Kidney tubule cell (primary cell): Measurements from ENCODE around the gene PABPC3.

ENCODE experiments used
- DNase-seq: peaks from one replicate; pipeline ENCODE4 v3.0.0-alpha.2; 2018; ENCODE audit warnings: low spot score

PABPC3 gene

DNA sequence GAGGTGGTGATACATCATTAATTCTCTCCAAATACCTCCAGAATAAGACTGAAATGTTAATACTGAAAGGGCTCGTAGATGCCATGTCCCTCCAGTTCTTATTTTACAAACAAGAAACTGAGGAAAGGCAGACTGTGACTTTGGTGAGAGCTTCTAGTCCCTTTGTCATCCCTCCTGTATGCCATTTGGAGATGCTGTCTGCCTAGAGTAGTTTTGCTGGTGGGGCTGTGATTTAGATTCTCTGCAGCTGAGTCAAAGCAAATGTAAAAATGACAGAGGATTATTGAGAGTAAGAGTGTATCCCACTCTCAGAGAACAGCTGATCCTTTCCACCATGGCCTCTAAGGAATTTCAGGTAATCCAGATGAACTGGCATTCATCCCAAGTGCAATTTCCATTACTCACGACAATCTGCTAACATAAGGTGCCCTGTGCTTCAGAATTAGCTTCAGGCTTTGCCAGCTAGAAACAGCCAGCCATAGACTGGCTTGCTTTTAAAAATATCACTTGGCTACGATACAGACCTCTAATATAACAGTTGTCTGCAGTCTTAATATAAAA, 16.8 kb downstream of the PABPC3 start:
- DNase-seq, result no peak

DNA sequence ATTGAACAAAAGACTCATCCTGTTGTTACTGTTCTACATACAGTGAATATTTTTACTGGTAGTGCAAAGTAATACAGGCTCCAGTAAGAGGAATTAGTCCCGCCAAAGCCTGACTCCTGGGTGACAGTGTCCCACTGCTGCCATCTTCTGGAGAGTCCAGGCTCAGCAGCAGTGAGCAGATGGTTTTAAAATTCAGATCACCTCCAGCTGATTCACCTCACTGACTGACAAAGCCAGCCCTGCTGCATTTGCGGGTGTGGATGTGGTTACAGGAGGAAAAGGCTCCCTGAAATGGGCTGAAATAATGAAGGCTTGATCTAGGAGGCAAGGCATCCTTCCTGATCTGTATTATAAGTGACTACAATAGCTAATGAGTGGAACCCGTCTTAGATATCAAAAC, 18.3 kb downstream of the PABPC3 start:
- peak; percentile 88 for DNase-seq

DNA sequence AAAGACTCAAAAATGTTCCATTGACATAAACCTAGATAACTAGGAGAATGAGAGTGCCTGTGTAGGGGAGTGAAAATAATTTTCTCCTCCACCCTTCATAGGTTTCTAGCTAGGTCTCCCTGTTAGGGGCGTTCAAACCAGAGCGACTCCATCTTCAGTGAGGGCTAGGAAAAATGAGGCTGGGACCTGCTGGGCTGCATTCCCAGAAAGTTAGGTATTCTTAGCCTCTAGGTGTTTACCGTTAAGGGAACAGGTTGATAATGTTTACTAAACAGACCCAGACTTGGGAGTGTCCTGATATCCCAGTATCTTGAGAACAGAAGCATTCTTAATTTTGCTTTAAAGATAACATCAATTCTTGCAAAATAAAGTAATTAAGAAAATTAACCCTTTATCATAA, 20.1 kb downstream of the PABPC3 start:
- no peak for DNase-seq

DNA sequence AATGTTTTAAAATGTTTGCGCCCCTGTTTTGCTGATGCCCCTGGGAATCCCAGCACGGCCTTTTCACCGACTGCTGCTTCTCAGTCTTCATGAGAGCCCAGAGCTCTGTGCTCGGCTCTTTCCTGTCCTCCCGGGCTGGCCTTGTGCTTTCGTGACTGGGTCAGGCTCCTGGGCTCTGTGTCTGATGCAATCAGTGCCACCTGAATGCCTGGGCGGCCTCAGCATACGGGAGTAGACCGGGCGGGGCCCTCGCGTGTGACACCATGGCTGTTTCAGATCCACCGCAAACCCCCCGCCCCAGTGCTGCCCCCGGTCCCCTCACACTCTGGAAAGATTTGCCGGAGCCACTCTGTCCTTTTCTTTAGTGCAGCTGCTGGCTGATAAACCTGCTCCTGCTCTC, 21.4 kb downstream of the PABPC3 start:
- DNase-seq, result no peak

DNA sequence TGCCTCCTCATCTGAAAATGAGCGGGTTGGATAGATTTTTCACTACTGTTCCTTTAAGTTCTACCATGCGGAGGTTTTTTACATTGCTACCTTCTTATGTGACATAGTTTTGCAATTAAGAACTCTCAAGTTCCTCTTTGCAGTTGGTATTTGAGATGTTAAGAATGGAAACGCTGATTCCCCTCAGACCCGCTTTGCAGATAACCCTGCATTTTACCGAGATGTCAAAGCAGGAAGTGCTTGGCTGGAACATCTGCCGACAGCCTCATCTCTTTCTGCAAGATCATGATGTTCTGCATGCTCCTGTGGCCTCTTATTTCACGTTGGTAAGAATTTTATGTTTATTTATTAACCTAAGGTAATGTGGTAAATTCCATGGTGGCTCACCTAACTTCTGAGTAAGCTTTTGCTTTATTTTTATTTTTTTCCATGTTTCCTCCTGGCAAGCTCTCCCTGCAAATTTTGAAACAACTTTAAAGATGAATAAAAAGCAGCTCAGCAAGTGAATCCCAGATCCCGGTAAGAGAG, 22.5 kb downstream of the PABPC3 start:
- peak; percentile 76 for DNase-seq

DNA sequence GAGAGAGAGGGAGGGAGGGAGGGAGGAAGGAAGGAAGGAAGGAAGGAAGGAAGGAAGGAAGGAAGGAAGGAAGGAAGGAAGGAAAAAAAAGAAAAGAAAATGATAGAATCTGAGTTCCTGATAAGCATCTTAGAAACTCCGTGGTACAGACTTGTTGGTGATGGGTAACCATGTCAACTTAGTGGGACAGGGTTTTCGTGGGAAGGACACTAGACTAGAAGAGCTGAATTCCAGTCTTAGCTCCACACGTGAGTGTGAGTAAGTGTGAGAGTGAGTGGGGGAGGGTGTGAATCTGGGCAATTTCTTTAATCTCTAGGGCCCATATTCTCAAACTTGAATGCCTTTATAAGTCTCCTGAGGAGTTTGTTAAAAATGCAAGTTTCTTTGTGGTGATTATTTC, 35.0 kb downstream of the PABPC3 start:
- no peak for DNase-seq

DNA sequence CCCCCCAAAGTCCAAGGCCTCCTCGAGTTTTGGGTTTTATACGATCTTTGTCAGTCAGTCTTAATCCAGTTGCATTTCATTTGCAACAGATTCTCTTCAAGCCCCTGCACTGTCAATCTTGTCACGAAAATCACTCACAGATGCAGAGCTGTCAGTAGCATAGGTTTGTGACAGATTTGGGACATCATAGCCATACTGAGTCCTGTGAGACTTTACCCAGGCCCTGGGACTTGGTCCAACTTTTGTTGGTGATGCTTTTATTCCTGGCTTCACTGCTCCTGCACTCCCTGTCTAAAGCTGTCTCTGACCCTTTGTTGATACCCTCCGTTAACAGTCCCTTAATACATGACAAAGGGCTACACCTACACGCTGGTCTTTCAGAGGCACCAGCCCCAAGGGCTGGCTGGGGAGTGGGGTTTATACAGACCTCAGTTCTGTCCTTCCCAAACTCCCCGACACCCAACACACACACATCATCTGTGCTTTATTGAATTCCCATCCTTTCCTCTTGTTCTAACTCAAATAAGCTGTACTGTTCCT, 36.0 kb downstream of the PABPC3 start:
- no peak for DNase-seq

DNA sequence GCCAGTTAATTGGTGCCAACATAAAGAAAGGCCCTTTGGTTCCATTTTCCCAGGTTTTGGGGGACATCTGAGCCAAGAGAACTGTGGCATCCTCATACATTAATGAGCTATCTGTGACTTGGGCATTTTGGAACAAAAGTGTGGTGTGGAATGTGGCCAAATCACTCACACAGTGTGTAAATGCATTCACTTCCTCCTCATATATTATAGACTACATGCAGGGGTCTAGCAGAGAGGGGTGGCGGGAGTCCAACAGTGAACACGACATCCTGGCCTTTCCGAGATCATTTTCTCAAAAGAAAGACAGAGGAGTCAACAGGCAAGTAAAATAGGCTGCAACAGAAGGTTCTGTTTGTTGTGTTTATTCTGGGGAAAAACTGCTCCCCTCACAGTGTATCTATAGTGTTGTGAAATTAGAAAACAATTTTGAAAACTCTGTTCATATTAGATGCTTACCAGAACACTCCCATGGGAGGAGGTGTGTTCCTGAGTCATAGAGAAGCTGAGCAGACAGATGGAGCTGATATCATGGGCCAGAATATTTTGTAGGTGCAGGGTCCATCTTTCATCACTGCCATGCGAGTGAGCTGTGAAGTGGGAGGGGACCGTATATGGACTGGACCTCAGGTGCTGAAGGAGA, 36.9 kb downstream of the PABPC3 start:
- no peak for DNase-seq

DNA sequence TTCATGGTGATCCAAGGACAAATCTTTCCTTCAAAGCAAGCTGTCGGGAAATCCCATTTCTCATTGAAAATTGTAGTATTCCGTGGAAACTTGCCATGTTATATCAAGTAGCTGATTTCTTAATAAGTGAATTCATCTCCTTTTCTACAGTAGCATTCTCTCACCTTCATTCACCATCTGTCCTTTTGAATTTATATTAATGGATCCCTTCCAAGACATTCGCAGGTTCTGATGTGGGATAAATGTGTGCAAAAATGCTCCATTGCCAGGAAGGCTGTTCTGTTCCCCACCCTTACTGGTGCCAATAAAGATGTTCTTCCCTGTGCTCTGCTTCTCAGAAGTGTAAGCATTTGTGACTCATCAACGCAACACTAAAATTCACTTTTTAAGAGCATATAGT, 40.0 kb downstream of the PABPC3 start:
- no peak for DNase-seq

DNA sequence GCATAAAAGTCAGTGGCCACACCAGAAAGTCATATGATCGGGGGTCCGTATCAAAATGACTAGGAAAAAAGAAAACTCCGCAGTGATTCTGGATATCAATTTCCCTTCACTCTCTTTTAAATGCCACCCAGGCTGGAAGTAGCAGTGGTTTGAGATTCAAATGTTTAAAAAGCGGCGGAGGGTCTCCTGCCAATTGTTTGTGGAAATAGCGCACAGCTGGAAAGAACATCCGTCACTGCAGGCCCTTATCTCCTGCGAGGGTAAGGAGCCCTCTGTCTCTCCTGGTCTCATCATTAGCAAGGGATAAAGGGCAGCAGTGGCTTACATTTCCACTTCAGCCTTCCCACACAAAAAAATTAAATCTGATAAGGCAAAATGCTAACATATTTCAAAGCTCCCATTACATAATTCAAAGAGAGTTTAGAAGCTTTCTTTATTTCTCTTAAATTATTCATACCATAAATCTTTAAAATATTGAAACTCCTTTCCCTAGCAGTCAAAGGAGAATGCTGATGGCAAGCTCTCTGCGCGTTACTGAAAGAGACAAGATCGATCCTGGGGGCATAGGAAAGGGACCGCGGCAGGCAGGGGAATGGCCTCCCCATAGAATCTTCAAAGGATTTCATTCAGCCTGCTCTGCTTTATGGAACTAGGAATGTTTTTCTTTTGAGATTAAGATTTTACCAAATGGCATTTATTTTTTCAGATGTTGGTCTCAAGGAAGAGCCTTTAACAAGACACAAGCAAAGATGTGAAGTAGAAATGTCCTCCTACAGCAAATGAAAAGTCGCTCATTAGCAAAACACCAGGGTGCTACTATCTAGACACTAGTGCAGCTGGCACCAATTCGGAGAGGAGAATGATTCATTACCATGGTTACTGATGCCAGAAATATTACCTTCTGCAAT, 41.2 kb downstream of the PABPC3 start:
- no peak for DNase-seq

DNA sequence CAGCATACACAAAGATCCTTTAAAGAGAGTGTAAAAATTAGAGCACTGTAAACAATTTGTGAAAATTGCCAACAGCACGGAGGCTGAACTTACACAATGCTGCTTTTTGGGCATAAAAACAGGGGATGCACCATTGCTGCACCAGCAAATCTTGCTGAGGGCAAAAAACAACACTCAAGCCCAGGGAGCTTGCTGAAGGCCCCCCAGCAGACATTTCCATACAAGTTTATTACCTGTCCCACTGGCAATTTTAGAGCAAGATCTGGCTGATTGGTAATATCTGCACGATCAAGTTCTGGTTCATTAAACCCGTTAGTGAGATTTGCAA, 41.8 kb downstream of the PABPC3 start:
- no peak for DNase-seq

DNA sequence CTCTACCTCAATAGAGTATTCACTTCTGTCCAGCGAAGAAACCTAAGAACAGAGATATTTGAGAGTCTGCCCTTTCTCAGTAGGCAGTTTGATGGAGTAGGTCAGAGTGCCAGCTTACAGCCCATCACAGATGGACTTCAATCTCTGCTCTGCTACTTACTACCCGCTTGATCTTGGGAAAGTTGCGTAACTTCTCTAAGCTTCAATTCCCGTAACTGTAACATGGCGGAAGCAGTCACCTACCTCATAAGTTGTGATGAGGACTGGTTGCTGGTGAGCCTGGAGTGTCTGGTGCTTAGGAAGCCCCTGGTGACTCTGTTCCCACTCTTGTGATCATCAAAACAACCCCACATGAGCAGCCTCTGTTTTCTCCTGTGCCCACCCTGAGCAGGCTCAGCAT, 45.1 kb downstream of the PABPC3 start:
- no peak for DNase-seq

DNA sequence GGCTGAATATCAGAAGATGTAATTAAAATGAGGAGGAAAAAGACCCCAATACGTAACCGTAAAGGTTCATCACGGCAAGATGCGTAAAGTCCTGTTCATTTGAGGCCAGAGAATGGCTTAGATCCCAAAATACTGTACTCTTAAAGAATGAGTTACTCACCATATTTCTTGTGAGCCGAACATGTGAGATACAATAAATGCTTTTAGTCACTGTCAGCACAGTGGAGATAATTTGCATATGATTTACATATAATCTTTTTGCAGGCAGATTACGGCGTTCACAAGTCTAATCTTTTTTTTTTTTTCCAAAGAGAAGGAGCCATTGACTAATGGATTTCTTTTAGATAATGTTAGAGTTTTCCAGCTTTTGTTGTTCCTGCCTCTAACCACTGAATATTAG, 47.8 kb downstream of the PABPC3 start:
- DNase-seq, result no peak

DNA sequence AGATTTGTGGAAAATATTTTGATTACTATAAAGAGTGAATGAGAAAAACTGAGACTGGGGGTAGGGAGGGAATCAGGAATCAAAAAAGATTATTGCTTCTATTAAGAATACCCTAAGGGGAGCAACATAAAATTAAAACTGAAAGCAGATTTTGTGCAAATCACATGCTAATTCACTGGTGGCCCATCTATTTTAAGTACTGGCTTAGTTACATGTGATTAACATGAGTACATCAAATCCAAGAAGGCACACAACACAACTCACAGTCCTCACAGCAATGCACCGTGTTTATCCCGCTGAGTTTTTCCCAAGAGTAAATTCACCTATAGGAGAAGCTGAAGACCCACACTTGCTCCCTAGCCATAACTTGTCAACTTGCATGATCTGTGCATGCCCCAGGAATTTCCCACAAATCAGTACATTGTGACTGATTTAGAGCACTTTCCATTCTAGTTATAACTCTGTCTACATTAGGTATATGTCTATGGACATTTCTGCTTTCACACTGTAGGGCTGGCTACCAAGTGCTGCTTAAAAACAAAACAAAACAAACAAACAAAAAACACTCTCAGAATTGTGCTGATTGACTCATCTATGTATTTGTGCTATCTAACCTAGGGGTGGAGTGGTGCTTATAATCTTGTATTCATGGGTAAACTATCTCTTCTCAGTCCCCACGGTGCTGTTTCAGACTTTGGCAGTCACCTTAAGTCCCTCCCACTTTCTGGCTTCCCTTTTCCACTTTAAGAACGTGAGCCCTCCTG, 51.9 kb downstream of the PABPC3 start:
- DNase-seq, result no peak

DNA sequence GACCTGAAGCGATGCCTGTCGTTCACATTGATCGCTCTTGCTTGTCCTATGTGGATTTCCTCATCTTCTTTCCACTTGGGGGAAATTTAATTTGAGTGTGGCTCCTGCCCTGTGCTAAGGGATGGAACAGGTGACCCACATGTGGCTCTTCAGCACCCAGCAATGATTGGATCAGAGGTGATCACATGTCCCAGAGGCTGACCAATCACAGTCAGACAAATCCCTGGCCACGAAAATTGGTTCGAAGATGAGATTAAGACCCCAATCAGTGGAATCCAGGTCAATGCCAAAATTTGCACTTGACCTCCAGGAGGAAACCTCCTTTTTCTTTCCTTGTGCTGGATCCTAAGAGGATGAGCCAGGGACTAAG, 52.5 kb downstream of the PABPC3 start:
- DNase-seq, result no peak
